Left hindlimb (tissue), 1 donor: ENCODE data around the gene SERPINB3.
"Not testable (repeated sequence)": the region's sequence is repeated elsewhere in the genome, so short reads cannot be mapped to it uniquely, and the experiment has no call there.

Source experiments
- DNase-seq: peaks from one replicate; pipeline ENCODE4 v3.0.0-alpha.2; 2018

The SERPINB3 gene

DNA sequence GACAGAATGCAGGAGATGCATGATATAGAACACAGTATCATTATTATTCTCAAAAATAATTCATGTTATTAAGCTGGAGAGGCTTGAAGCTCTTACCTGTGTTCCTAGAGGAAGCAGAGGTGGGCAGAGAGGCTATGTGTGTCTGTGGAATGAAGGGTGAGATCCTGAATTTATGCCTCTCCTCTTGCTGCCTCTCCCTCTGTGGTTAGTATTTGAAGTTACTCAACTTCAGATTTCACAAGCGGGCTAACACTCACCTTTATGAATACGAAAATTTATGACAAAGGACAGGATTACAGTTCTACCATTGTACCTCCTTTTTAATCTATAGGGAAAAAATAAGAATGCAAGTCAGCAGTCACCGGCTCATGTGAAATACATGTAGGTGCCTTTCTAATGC lies at the start of gene SERPINB3:
SERPINB3 (minus strand) TSS at position 144 of the 400 bp plus-strand sequence. CDS start 677 bp downstream, outside the sequence.
- DNase-seq: not testable (repeated sequence)

DNA sequence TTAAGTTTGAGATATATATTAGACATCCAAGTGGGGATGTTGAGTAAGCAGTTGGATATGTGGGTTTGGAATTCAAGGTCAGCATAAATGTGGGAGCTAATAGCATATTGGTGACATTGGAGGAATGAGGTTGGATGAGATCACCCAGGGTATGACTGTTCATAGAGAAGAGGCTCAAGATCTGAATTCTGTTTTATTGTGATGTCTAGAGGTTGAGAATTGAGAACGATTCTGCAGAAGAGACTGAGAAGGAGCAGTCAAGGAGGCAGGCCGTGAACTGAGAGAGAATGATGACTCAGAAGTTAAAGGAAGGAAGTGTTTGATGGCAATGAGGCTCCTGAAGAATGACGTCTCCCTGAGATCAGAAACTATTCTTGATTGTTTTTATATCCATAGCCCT lies 47.0 kb upstream of the SERPINB3 start:
- DNase-seq: no peak

DNA sequence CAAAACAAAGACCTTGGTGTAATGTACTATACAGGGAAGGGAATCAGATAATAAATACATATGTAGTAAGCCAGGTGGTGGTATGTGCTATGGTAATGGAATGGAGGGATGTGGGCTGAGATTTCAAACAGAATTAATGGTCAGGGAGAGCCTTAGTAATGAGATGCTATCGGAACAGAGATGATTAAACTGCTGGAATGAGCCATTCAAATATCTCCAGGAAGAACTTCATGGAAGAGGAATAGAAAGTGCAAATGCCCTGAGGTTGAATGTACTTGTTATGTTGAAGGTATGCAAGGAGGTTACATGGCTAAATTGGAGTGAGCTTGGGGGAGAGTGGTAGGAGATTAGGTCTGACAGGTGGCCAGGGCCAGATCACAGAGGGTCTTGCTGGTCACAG lies 46.1 kb upstream of the SERPINB3 start:
- no peak for DNase-seq

DNA sequence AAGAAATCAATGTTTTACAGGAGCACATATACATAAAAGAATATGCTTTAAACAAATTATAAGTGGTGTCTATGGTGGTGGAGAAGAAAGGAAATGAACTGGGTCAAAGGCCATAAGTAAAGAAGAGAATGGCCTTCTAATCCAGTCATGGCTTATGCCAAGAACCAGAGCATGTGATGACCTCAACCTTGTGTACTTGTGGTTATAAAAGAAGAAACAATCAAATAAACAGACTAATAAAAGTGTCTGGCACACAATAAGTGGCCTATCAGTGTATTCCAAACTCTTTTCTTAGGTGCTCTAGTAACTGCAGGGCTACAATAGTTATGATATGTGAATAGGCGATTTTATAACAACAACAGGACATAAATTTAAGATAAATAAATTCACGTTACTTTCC lies 43.7 kb upstream of the SERPINB3 start:
- DNase-seq: no peak

DNA sequence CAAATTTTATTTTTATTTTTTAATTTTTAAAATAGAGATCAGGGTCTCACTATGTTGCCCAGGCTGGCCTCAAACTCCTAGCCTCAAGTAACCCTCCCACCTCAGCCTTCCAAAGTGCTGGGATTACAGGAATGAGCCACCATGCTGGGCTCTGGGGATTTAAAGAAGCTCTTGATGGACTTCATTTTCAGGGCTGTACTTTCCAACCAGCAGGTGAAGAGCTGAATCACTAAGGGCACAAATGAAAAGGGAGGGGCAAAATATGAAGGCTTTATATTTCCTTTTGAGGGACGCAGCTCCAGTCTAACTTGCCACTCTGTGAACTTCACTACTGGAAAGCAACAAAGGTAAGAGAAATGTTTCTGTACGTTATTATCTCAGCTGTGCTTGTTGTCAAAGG lies 41.0 kb upstream of the SERPINB3 start, which contains the start of gene SERPINB11:
SERPINB11 (plus strand) TSS at position 301 of the 400 bp plus-strand sequence. CDS start 7,234 bp downstream, outside the sequence.
- DNase-seq: no peak

DNA sequence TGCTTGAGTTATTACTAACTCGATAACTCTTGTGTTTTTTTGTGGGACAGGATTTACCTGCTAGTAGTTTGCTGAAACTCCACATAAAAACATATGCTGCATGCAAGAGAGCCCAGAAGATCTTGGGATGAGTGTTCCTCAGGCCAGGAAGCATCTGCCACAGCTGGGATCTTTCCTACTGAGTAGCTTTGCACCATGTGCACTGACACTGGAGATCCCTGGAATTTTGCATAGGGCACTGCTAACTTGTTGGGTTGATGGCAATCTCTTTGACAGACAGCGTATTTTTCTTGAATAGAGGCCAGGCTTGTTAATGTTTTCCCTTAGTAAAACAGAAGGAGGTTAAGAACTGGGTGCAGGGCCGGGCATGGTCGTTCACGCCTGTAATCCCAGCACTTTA lies 40.3 kb upstream of the SERPINB3 start:
- DNase-seq: no peak

DNA sequence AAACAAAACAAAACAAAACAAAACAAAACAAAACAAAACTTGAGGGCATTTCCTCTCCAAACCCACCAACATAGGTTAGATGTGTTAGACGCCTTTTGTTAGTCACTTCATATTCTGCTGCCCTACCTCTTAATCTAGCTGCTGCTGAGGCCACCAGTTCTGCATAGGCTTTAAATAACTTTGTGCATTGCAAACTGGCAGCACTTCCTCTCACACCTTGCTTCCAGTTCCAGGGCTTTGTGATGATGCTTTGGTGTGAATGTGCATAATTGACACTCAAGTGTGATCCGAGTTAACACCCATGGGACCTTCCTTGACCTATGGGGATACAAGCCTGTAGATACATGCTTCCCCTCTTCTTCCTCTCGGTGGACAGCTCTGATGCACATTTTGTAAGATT lies 38.8 kb upstream of the SERPINB3 start:
- no peak for DNase-seq

DNA sequence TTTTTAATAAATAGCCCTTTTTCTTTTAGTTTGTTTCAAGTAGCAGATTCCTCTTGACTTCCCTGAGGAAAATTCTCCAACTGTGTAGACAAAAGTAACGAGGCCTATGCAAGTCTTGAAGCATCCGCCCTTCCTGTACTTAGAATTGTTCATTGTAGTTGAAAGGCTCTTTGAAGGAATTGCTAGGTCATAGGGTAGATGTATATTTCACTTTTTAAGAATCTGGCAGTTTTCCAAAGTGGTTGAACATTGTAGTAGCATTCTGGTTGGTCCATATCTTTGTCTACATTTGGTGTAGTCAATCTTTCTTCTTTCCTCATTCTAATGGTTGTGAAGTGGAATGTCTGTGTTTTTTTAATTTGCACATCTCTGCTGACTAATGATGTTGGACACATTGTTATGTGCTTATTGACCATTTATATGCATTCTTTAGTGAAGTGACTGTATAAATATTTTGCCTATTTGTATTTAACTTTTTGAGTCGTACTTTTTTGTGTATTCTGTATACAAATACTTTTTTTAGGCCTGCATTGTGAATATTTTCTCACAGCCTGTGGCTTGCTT lies 35.5 kb upstream of the SERPINB3 start:
- no peak for DNase-seq

DNA sequence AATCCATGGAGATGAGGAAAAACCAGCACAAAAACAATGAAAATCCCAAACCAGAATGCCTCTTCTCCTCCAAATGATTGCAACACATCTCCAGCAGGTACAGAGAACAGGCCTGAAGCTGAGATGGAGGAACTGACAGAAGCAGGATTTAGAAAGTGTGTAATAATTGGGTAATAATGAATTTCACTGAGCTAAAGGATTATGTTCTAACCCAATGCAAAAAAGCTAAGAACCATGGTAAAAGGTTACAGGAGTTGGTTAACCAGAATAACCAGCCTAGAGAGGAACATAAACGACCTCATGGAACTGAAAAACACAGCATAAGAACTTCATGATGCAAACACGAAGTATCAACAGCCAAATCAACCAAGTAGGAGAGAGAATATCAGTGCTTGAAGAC lies 27.4 kb upstream of the SERPINB3 start:
- DNase-seq: no peak

DNA sequence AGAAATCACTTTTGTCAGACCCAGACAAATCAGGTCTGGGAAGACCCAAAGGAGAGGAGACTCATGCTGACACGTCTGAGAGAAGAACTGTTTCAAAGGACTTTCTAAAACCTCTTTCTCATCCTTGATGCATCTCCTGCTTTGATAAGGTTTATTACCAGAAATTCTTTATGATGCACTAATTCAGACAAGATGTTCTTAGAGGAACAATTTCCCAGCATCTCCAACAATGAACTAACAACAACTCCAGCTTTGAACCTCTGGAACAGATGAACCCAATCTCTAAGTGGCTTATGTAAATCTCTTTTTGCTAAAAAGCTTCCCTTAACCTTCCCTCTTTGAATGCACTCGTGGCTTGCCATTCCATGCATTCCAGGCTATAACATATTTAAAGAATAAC lies 25.2 kb upstream of the SERPINB3 start:
- no peak for DNase-seq

DNA sequence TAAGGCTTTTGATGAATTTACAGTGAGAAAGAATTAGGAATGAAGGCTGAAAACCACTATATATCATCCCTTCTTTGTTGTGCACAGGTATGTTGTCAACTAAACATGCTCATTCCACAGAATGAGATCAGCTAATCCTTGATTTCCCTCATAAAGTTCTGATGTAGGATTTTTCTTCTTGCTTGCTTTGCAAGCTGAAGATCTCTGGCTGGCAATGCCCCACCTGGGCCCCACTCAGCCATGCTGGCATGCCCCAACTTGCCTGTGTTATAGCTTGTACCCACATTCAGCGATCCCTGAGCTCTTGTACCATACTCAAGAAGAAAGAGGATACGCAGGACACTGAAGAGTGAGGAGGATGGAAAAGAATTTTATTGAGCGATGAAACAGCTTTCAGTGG lies 23.0 kb upstream of the SERPINB3 start:
- DNase-seq: no peak

DNA sequence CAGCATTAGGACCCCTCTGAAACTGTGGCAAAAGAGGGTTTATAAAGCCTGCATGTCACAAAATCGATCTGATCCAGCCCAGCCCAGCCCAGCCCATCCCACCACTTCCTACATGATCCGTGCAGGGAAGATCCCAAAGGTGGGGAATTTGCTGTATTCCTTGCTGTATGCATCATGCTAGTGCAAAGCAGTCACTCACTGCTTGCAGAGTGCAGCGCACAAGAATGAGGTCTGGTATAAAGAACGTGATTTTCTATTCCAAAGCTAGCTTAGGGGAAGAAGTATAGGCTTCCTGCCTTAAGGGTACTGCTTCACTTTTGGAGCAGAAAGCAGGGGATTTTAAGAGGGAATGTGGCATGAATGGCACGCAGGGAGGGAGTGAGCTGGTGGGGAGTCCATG lies 22.2 kb upstream of the SERPINB3 start:
- no peak for DNase-seq

DNA sequence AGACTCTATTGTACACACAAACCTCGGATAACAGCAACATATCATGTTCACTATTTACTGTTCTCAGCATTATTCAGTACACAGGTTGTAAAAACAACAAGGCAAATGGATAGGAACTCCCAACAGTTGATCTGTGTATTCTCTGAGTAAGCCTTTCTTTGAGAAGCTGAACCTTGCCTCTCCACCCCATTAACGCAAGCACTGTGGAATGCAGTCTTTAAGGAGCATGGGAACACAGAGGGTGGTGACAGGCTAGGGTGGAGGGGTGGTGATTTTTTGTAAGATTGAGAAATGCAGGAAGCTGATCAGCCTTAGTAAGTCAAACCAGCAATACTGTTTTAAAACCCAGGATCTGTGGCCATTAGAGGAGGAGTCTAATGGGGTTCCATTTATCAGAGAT lies 21.5 kb upstream of the SERPINB3 start:
- DNase-seq: no peak

DNA sequence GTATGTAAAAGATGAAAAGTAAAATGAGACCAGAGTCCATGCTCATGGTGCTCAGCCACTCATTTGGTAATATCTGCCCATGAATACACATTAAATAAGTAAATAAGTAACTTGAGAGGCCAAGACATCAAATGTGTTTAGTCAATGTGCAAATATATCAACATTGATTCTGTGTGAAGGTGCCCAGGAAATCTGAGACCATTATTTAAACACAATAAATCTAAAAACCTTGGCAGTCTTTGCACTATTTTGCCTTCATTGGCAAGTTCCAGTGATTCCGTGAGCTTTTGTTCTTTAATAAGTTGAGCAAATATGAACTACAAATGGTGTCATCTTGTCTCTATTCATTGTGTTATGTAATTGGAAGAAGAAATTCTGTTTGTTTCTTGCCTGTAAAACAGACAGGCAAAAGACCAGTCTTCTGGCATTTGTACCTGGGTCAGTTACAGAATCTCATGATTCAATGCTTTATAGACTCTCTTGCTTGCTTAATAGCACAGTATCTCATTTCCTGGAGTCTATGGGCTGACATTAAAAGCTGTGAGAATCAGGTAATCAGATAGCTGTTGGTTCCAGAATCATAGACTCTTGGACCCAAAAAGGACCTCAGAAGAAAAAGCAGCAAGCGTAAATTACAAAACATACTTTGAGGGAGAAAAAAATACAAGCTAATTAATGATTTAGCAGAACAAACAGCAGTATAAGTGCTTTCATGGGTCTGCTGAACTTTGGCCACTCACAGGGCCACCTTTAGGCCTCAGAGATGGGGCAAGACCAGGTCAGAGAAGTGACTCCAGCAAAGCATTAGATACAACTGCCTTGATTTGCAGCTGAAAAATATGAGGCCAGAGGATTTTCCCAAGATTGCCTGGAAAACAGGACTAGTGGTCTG lies 20.0 kb upstream of the SERPINB3 start:
- no peak for DNase-seq

DNA sequence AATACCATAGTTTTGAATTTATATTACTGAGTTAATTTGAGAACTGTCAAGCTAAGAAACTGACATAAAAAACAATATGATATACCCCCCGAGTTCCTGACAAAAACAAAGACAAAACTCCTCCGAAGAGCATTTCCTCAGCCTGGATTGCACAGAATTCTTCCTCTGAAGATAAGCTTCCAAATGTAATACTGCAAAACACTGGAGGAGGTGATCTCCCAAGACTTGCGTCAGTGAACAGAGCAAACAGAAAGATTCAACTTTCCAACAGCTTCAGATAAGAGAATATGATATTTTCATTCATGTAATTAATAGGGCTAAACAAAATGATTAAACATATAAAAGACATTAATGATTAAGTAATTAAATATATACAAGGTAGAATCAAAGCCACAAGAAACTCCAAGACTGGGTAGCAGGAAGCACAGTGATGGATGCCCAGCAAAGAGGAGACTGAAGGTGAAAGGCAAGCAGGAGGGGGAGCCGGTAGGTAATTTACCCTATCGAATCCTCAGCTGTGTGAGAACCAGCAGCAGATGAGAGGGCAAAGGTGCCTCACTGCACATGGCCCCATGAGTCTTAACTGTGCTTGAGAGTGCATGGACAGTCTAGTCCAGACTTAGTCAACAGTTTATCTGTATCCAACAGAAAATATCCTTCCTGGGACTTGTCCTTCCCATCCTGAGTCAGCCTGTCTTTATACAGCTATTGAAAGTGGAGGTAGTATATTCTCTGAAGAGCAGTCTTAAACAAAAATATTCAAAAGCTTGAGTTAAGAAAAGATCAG lies 18.3 kb upstream of the SERPINB3 start:
- no peak for DNase-seq

DNA sequence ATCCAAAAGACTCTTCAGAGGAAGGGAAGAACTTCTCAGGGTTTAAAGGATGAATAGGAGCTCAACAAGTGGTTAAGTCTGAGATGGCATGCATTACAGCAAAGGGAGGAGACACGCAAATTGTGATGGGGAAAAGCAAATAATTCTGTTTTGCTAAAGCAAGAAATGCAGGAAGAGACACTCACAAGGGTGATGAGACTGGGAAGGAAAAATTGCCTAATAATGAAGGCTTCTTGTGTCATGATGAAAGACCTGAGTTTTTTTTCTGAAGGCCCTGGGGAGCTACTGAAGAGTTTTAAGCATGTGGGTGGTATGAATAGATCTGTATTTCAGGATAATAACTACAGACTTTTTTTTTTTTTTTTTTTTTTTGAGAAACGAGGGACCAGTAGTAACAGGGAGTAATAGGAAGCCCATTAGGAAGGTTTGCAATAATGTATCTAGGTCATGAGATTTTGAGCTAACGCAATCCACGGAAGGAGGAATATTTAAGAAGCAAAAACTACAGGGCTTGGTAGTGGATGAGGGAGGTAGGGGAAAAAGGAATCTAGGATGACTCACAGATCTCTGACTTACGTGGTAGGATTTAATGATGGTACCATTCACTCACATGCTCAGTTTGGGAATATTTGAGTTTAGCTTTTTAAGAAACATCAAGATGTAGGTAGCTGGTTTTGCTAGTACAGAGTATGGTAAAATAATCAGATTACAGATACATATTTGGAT lies 16.0 kb upstream of the SERPINB3 start:
- no peak for DNase-seq

DNA sequence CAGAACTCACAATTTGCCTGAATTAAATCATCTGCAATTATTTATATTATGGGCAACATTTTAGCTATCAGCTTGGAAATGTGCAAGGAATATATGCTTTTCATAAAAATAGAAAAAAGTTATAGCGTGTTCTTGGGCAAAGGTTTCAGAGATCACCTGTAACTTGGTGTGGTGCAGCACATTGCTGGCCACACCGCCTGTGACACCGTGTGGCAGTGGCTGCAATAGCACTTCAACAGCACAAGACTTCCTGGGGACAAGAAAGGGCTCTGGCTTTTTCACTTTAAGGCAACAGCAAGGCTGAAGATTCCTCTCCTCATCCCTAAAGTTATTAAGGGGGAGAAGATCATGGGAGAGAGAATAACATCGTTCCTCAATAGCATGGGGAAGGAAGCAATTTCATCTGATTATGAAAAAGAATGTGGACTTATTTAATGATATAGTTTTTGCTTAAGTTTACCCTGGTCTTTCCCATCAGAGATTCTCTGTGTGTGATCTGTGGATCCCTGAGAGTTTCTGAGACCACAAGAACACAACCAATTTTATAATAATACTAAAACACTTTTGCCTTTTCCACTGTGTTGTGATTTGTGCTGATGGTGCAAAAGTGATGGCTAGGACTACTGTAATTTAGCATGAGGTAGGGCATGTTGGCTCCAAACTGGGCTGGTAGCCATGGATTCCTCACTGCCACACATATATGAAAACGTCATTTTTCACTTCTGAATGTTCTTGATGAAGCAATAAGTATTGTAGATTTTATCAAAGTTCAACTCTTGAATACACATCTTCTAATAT lies 15.0 kb upstream of the SERPINB3 start:
- no peak for DNase-seq

DNA sequence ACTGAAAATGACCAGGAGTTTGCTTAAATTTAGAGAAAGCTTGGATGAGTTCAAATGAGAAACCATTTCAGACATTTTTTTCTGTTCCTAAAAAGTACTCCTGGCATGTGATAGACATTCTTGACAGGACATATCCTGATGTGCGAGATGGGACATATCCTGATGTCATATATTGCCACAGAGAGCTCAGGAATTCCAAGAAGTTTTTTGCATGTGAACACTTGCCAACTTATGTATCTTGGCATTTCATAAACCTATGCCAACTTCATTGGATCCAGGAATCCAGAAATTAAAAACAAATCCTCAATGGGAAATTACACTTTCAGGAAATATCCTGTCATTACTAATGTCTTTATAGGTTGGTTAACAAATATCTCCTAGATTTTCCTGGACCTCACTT lies 2.9 kb upstream of the SERPINB3 start:
- DNase-seq: no peak

DNA sequence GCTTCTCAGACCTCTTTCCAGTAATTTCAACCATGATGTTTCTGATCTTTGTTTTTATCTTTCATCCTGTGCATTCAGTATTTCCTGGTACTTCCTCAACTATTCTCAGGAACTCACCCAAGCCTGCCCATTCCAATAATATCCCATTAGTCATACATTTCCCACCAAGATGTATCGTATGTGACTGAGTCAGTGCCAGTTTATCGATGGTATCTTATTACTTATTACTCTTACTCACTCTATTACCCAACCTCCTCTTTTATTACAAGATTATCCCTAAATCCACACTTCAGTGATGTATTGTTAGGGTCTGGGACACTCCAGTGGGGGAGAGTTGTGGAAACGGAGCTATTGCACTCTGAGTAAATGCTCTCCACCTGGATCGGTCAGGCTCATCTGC lies 2.8 kb downstream of the SERPINB3 start:
- DNase-seq: not testable (repeated sequence)

DNA sequence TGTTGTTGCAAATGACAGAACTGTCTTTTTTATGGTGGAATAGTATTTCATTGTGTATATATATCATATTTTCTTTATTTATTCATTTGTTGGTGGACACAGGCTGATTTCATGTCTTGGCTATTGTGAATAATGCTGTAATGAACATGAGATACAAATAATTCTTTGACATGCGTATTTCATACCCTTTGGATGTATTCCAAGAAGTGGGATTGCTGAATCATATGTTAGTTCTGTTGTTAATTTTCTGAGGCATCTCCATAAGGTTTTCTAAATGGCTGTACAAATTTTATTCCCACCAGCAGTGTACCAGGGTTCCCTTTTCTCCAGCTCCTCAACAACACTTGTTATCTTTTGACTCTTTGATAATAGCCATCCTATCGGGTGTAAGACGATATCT lies 11.4 kb downstream of the SERPINB3 start:
- DNase-seq: not testable (repeated sequence)

DNA sequence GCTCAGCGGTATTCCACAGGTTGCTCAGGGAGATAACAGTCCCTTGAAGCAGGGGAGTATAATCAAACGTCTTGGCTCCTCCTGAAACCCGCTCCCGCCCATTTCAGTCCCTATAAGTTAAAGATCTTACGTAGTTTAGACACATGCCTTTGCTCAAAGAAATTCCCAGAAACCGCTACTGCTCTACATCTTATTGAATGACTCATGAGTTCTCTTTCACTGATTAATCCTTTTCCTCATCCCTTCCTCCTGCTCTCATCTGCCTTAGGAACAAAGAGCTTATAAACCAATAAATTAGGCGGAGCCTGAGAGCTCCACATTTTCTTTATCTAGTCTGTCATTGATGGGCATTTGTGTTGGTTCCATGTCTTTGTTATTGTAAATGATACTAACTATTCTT lies 13.5 kb downstream of the SERPINB3 start:
- DNase-seq: no peak

DNA sequence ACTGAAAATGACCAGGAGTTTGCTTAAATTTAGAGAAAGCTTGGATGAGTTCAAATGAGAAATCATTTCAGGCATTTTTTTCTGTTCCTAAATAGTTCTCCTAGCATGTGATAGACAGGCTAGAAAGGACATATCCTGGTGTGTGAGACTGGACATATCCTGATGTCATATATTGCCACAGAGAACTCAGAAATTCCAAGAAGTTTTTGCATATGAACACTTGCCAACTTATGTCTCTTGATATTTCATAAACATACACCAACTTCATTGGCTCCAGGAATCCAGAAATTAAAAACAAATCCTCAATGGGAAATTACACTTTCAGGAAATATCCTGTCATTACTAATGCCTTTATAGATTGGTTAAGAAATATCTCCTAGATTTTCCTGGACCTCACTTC lies 14.8 kb downstream of the SERPINB3 start:
- DNase-seq: no peak
